HG02852 (cell line): ENCODE measurements around the gene CCDC88B.

ENCODE experiments used
- ATAC-seq: cut with Tn5 transposase; IDR thresholded peaks from one replicate; pipeline ENCODE4 v1.9.1; 2021; ENCODE audit warnings: mild to moderate bottlenecking, moderate library complexity; ENCODE audit not compliant: unreplicated experiment

Gene CCDC88B

DNA sequence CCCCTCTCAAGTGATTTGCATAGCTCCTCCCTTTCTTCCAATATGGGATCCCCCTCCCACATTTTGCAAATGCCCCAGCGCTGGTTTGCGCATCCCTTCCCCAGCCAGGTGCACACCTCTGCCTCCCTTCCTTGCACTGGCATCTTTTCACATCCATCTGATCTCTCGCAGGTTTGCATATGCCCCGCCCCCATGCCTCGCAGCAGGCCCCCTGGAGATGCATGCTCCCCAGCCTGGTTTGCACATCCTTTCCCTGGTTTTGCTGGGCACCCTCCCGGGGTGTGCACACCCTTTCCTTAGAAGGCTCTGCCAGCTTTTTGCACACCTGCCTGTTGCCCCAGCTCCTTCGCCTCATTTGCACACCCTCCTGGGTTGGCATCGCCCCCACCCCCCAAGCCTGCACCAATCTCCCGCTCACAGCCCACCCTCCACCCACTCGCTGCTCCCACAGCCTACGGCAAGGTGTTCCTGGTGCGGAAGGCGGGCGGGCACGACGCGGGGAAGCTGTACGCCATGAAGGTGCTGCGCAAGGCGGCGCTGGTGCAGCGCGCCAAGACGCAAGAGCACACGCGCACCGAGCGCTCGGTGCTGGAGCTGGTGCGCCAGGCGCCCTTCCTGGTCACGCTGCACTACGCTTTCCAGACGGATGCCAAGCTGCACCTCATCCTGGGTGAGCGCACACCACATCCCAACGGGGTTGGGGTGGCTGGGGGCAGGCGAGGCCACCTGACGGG is 19.9 kb downstream of the CCDC88B start:
- no peak for ATAC-seq

DNA sequence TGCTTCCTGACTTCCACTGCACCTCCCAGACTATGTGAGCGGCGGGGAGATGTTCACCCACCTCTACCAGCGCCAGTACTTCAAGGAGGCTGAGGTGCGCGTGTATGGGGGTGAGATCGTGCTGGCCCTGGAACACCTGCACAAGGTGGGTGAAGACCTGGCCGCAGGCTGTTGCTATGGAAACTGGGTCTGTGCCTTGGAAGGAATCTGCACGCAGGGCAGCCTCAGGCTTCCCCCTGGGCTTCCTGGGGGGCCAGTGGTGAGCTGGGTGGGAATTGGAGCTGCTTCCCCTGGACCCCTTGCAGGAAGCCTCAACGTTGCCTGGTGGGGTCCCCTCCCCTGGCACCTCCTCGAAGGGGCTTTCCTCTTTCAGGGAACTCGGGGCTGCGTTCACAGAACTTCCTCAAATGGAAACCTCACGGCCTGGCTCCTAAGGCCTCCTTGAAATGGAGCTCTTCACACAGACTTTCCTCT is 20.5 kb downstream of the CCDC88B start:
- no peak for ATAC-seq

DNA sequence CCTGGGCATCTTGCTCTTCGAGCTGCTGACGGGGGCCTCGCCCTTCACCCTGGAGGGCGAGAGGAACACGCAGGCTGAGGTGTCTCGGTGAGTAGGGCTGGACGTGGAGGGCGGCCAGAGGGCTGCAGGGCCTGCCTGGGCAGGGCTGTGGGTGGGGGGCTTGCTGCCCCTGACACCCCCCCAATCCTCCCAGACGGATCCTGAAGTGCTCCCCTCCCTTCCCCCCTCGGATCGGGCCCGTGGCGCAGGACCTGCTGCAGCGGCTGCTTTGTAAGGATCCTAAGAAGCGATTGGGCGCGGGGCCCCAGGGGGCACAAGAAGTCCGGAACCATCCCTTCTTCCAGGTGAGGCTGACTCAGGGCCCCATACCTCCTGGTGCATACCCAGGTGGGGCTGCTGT is 21.7 kb downstream of the CCDC88B start:
- no peak for ATAC-seq

DNA sequence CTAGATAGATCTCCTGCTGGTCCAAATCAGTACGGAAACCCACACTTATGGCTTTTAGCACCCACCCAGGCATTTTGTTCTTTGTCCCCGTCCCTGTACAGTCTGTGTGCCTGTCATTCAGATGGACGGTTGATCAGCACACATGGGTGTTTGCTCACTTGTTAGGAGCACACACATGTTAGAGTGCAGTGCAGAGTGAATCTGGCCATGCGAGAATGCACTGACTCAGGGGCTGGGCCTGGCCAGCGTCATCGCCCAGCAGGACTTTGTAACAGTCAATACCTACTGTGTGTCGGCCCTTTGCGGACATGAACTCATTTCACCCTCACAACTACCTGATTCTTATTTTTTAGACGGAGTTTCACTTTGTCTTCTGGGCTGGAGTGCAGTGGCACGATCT is 22.3 kb downstream of the CCDC88B start:
- no peak for ATAC-seq

DNA sequence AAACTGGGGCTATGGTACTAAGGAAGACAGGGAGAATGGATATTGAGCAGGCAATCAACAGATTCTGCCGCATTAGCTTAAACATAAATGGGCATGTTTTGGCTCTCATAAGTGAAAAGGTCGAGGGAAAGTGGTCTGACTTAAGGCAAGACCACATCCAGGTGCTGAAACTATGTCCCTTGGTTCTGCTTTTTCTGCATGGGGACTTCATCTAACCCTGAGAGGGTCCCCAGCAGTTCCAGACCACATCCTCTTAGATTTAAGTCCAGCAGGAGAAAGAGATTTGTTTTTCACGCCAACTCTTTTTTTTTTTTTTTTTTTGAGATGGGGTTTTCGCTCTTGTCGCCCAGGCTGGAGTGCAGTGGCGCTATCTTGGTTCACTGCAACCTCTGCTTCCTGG is 24.4 kb downstream of the CCDC88B start:
- no peak for ATAC-seq

DNA sequence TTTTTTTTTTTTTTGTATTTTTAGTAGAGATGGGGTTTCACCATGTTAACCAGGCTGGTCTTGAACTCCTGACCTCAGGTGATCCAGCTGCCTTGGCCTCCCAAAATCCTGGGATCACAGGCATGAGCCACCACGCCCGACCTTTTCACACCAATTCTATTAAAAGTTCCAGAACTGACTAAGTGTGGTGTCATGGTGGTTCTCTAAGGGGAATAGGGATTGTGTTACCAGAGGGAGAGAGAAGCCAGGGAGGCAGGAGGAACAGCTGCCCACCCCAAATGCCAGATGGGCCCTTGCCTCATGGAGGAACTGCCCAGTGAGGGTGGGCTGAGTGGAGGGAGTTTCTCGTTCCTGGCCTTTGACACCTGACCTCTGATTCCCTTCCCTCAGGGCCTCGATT is 24.9 kb downstream of the CCDC88B start:
- no peak for ATAC-seq

DNA sequence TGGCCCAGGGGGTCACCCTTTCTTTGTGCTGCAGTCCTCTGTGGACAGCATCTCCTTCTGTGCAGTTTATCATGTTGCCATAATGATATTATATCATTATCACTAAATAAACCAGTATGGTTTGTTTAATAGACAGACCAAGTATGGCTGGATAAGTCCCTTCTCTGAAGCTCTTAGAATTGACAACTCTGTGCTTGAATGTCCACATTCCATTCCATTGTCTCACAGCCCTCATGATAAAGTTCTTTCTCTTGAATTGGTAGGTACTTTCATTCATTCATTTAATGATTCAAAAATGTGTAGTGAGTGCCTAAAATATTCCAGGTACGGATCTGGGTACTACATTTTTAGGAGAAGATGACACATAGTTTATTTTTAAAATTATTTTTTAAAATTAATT is 26.7 kb downstream of the CCDC88B start:
- no peak for ATAC-seq

DNA sequence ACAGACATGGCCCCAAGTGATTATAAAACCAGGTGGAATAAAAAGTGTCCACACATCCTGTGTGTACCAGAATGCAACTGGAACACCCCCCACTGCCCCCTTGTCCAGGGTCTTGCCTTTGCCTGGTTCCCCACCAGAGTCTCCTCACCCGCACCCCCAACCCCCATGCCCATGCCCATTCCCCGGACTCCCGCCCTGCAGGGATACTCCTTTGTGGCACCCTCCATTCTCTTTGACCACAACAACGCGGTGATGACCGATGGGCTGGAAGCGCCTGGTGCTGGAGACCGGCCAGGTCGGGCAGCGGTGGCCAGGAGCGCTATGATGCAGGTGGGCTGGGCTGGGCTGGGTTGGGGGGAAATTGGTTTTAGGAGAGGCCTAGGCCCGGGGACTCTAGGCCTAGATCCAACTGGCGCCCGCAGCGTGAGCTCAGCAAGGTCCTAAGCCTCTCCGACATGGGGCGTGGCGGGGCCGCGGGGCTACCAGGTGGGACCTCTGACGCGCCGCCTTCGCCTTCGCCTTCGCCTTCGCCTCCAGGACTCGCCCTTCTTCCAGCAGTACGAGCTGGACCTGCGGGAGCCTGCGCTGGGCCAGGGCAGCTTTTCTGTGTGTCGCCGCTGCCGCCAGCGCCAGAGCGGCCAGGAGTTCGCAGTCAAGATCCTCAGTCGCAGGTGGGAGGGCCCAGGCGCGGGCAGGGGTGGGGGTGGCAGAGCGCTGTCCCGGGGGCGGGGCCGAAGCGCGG is 28.1 kb downstream of the CCDC88B start:
- ATAC-seq: no peak

DNA sequence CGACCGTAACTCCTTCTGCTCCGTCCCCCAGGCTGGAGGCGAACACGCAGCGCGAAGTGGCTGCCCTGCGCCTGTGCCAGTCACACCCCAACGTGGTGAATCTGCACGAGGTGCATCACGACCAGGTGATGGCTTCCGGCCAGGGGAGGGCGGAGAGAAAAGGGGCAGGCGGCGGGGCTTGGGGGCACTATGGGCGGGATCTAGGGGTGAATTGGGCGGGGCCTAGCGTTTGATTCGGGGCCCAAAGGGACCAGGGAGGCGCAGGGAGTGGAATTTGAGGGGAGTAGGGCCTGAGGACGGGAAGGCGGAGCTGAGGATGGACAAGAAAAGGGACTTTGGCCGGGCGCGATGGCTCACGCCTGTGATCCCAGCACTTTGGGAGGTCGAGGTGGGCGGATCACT is 28.7 kb downstream of the CCDC88B start:
- ATAC-seq: no peak

DNA sequence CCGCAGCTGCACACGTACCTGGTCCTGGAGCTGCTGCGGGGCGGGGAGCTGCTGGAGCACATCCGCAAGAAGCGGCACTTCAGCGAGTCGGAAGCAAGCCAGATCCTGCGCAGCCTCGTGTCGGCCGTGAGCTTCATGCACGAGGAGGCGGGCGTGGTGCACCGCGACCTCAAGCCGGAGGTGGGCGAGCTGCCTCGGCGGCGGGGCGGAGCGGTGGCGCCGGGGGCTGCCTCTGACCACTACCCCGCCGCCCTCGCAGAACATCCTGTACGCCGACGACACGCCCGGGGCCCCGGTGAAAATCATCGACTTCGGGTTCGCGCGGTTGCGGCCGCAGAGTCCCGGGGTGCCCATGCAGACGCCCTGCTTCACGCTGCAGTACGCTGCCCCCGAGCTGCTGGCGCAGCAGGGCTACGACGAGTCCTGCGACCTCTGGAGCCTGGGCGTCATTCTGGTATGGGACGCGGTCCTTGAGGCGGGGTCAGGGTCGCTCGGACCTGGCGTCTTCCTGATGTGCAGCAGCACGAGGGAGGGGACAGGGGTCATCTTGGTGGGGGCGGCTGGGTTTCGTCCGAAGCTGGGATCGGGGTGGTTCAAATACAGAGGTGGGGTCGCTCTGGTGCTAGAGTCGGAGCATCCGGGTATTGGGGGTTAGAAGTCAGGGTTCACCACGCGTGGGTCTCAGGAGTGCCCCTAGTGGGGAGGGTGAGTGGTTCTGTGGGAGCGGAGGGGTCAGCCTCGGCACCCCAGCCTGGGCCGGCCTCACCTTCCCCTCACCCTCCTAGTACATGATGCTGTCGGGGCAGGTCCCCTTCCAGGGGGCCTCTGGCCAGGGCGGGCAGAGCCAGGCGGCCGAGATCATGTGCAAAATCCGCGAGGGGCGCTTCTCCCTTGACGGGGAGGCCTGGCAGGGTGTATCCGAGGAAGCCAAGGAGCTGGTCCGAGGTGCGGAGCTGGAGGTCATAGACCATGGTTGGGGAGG is 29.7 kb downstream of the CCDC88B start:
- ATAC-seq: no peak

DNA sequence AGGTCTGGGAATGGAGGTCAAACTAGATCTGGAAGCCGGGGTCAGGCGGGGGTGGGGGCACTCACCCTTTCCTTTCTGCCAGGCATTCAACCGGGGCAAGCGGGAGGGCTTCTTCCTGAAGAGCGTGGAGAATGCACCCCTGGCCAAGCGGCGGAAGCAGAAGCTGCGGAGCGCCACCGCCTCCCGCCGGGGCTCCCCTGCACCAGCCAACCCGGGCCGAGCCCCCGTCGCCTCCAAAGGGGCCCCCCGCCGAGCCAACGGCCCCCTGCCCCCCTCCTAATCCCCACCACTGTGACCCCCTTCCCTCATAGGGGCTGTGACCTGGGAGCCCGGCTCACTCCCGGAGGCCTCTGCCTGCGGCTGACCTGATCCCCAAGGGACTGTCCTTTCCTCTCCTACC is 31.2 kb downstream of the CCDC88B start:
- no peak for ATAC-seq

DNA sequence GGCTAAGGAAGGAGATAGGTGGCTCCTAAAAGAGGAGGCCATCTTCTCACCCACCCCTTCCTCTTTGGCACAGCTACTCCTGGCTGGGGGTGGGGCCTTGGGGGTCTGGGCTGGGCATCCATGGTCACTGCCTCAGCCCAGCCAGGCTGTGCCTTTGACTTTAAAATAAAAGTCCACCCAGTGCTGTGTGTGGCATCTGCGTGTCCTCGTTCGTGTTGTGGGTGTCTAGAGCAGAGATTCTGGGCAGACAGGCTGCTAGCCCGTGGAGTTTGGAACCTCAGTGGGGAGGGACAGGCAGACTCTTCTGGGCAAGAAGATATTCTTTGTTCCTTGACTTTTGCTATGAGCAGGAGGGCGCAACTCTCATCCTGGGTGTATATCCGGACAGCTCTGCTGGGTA is 32.0 kb downstream of the CCDC88B start:
- ATAC-seq: no peak

DNA sequence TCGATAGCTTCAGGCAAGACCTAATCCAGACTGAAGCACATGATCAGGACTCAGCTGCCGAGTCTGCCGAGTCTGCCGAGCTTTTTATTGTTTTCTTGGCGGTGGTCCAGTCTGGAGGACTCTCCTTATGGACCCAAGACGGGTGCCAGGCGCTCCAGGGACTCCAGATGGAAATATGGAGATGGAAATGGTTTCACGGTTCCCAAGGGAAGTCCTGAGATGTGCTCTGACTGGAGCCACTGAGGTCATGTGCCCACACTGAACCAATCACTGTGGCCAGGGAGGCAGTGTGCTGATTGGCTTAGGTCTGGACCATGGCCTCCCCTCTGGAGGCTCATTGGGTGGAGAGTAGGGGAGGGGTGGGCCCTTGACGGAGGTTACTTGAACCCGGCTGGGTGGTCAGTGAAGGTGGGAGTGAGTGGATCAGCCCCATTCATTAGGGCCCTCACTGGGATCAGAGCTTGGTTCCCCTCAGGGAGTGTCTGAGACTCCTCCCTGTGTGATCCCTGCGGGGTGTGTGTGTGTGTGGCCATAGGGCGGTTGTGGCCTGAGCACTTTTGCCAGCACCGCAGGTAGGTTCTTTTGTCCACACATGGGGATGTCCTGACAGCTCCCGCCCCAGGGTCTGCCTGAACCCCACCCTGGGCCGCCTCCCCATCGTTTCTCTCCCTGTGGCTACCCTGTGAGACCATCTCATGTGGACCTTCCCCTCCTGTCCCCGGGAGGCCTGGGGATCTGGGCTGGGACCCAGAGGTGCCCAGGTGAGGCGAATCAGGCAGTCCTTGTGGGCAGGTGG is 33.0 kb downstream of the CCDC88B start:
- no peak for ATAC-seq

DNA sequence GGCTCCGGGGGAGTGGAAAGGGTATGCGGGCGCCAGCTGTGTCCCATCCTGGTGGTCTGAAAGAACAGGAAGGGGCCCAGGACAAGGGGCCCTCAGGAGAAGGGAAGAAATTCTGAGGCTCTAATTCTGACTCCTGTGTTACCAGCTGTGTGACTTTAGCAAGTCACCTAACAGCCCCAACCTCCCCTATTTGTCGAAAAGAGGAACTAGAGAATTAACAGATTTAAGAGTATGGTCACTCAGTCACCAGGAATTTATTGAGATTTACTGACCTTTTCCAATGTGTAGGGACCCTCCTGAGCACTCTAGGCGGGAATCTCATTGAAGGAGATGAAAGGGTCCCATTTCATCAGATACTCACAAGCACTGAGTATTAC is 33.6 kb downstream of the CCDC88B start:
- no peak for ATAC-seq

DNA sequence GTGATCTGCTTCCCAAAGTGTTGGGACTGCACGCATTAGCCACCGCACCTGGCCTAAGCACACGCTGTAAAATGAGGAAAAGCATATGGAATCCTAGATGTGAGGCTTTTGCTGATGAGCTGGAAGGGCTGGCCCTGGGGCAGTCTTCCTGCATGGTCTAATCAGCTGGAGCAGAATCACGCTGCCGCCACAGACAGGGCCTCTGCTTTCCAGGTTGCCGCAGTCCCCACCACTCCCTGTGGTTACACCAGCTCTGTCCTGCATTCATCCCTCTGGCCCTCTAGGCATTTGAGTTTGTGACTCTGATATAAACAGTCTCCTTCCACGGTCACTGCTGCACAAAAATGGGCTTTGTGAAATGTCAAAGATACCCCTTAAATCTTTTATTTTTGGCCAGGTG is 36.1 kb downstream of the CCDC88B start:
- no peak for ATAC-seq

DNA sequence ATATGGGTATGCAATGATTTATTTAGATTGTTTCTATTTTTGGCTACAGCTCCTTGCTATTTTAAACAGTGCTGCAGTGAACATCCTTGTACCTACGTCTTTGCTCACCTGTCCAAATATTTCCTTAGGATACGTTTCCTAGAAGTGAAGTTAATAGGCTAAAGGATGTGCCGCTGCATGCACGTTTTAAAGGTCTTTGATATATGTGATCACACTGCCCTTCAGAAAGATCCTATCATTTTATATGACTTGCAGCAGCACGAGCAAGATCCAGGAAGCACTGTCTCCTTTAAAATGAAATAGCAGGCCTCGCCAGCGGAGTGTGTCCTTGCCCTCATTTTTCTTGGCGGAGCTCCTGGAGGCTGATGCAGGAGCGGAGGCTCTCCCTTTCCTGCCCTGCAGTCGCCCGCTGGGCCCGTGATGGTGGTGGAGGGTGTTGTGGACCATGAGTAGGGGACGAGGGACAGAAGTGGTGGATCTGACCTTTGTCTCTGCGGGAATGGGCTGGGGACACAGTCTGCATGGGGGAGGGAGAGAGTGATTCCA is 38.4 kb downstream of the CCDC88B start:
- ATAC-seq: no peak

DNA sequence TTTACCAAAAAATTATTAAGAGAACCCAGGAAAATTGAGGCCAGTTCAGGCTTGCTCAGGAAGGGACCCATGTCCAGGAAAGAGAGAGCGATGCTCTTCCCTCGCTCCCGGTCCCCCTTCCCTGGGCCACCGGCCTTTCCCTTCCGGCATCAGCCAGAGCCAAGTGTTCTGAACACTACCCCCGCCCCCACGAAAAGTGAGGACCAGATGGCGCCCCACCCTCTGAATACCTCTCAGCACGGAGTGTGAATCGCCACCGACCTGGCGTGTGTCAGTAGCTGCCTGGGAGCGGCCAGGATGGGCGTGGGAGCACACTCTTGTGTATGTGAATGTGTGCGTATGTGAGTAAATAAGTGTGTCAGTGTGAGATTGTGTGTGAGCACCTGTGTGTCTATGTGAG is 39.2 kb downstream of the CCDC88B start:
- ATAC-seq: no peak

DNA sequence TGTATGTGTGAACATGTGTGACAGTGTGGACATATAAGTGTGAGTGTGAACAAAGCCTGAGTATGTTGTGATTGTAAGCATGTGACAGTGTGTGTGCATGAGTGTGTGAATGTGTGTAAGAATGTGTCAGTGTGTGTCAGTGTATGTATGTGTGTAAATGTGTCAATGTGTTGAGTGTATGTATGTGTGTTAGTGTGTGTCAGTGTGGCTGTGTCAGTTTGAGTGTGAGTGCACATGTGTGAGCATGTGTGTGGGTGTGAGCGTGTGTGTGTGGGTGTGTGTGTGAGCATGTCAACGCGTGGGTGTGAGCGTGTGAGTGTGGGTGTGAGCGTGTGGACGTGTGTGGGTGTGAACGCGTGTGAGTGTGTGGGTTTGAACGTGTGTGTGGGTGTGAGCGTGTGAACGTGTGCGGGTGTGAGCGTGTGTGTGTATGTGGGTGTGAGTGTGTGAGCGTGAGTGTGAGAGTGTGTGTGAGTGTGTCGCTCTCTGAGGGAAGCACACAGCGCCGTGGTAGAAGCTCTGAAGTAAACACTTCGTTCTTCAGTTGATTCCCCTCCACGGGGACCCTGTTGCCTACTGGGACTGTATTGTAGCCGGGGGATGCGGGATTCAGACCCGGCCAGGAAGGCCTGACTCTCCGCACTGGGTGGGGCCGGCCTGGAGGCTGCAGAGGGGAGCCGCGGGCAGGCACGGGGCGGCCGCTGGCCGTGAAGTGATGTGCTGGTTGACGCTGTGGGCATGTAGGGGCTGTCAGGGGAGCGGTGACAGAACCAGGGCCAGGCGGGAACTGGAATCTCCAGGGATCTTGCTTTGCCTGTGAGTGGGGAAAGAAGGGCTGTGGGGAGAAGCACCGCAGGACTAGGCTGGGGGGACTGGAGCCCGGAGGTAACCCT is 40.1 kb downstream of the CCDC88B start:
- ATAC-seq: no peak

DNA sequence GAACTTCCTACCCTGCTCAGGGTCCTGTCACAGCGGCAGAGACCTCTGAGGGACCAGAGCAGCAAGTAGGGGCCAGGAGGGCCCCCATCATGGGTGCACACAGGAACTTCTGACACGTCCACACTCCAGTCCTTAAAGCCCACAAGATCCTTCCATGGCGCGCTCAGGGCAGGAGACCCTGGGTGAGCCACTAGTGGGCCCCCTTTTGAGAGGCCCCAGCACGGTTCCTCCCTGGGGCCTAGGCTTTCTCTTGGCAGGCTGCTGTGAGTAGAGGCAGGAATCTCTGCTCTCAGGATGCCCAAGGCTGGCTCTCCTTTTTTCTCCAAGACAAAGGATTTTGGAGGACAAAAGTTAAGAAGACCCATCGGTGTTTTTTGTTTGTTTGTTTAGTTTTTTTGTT is 41.3 kb downstream of the CCDC88B start:
- no peak for ATAC-seq
